Activated CD8-positive, alpha-beta T cell treated with anti-CD3 and anti-CD28 coated beads for 36 hours (primary cell): ENCODE measurements around the gene SRGAP2C. TPM values are rescaled to one million over a fixed set of nuclear protein-coding genes. Genes with fewer than 3 reads are reported as not detected.
A peak's percentile ranks its signal among the peaks of the same experiment; 100 is the strongest.
"Not testable (repeated sequence)": the region's sequence is repeated elsewhere in the genome, so short reads cannot be mapped to it uniquely, and the experiment has no call there.

ENCODE experiments used
- ATAC-seq: fragments of 200-7000 bp; cut with Tn5 transposase; one replicate; pipeline ENCODE4 v1.10.0; 2021; ENCODE audit warnings: mild to moderate bottlenecking, moderate library complexity
- CTCF ChIA-PET: fragments of 350-600 bp; sonication (Branson Sonifier 250); formaldehyde crosslinking; loops from one replicate; lab custom pipeline; 2021; ENCODE audit warnings: antibody characterized with exemption; lab: Charles Lee
- POLR2A ChIA-PET: fragments of 350-600 bp; sonication (Branson Sonifier 250); formaldehyde crosslinking; loops from one replicate; lab custom pipeline; 2021; ENCODE audit warnings: antibody characterized with exemption; lab: Charles Lee
- DNase-seq: peaks from one replicate; pipeline ENCODE4 v3.0.0-alpha.2; 2020
- H3K27ac Mint-ChIP-seq: one replicate; pipeline ENCODE4 v1.8.0; 2021; ENCODE audit warnings: mild to moderate bottlenecking, mixed read lengths
- H3K27me3 Mint-ChIP-seq: one replicate; pipeline ENCODE4 v1.8.0; 2021; ENCODE audit warnings: mixed read lengths
- H3K36me3 Mint-ChIP-seq: one replicate; pipeline ENCODE4 v1.8.0; 2021; ENCODE audit warnings: low read depth, mixed read lengths
- H3K4me1 Mint-ChIP-seq: one replicate; pipeline ENCODE4 v1.8.0; 2021; ENCODE audit warnings: low read depth, mixed read lengths
- H3K4me3 Mint-ChIP-seq: one replicate; pipeline ENCODE4 v1.8.0; 2021; ENCODE audit warnings: mild to moderate bottlenecking, moderate library complexity, mixed read lengths
- H3K9me3 Mint-ChIP-seq: one replicate; pipeline ENCODE4 v1.8.0; 2021; ENCODE audit warnings: mixed read lengths
- intact Hi-C: fragments of 100-400 bp; cut with micrococcal nuclease; formaldehyde crosslinking; loops from one replicate; pipeline ENCODE4 v1.10.0; 2022
- total RNA-seq, 2 experiments: library from RNA; stranded (reverse); gene quantifications; one replicate each; pipeline ENCODE4 v1.2.3, GENCODE V29; 2021

Gene SRGAP2C
- total RNA-seq, 2 experiments from 2014 or later = 15.3 to 17.9 TPM

- H3K4me1 Mint-ChIP-seq, intact Hi-C loops, H3K4me3 Mint-ChIP-seq, H3K27me3 Mint-ChIP-seq, POLR2A ChIA-PET, H3K27ac Mint-ChIP-seq, CTCF ChIA-PET, DNase-seq, H3K9me3 Mint-ChIP-seq, ATAC-seq, H3K36me3 Mint-ChIP-seq: not testable (repeated sequence)
Measured at GRCh38 chr1:121360531-121360930, 175.8 kb downstream of the SRGAP2C start.

- intact Hi-C loops, H3K9me3 Mint-ChIP-seq, H3K27me3 Mint-ChIP-seq, DNase-seq, H3K4me3 Mint-ChIP-seq, H3K36me3 Mint-ChIP-seq, H3K27ac Mint-ChIP-seq, POLR2A ChIA-PET, H3K4me1 Mint-ChIP-seq, CTCF ChIA-PET: not testable (repeated sequence)
- peak; percentile 62 for ATAC-seq
Measured at GRCh38 chr1:121361451-121362233, 176.9 kb downstream of the SRGAP2C start.

- DNase-seq = peak; percentile 44
- H3K27ac Mint-ChIP-seq = peak overlapping the region; percentile 67
- H3K4me1 Mint-ChIP-seq, H3K4me3 Mint-ChIP-seq, H3K9me3 Mint-ChIP-seq, H3K27me3 Mint-ChIP-seq, CTCF ChIA-PET, POLR2A ChIA-PET, intact Hi-C loops, H3K36me3 Mint-ChIP-seq: not testable (repeated sequence)
- ATAC-seq = peak; percentile 77
Measured at GRCh38 chr1:121362234-121362883, 177.6 kb downstream of the SRGAP2C start.

GRCh38 chr1:121365316-121365715 lies 180.5 kb downstream of the SRGAP2C start:
- H3K36me3 Mint-ChIP-seq, H3K27ac Mint-ChIP-seq, H3K27me3 Mint-ChIP-seq, ATAC-seq, H3K4me3 Mint-ChIP-seq, CTCF ChIA-PET, POLR2A ChIA-PET, H3K4me1 Mint-ChIP-seq, H3K9me3 Mint-ChIP-seq, intact Hi-C loops, DNase-seq: not testable (repeated sequence)

GRCh38 chr1:121365723-121366122 lies 180.9 kb downstream of the SRGAP2C start:
- H3K4me3 Mint-ChIP-seq, intact Hi-C loops, H3K36me3 Mint-ChIP-seq, H3K27me3 Mint-ChIP-seq, CTCF ChIA-PET, H3K4me1 Mint-ChIP-seq, POLR2A ChIA-PET, H3K9me3 Mint-ChIP-seq, H3K27ac Mint-ChIP-seq: not testable (repeated sequence)
- DNase-seq (peak; percentile 74), ATAC-seq (peak; percentile 66)

GRCh38 chr1:121366171-121366570 lies 181.4 kb downstream of the SRGAP2C start:
- CTCF ChIA-PET, H3K9me3 Mint-ChIP-seq, H3K4me3 Mint-ChIP-seq, POLR2A ChIA-PET, H3K27ac Mint-ChIP-seq, DNase-seq, H3K36me3 Mint-ChIP-seq, ATAC-seq, H3K27me3 Mint-ChIP-seq, H3K4me1 Mint-ChIP-seq, intact Hi-C loops: not testable (repeated sequence)

- CTCF ChIA-PET, DNase-seq, H3K27ac Mint-ChIP-seq, POLR2A ChIA-PET, H3K4me1 Mint-ChIP-seq, ATAC-seq, H3K36me3 Mint-ChIP-seq, intact Hi-C loops, H3K9me3 Mint-ChIP-seq, H3K4me3 Mint-ChIP-seq, H3K27me3 Mint-ChIP-seq: not testable (repeated sequence)
Measured at GRCh38 chr1:121368910-121369309, 184.1 kb downstream of the SRGAP2C start.

GRCh38 chr1:121369959-121370358 lies 185.2 kb downstream of the SRGAP2C start:
- H3K27ac Mint-ChIP-seq, ATAC-seq, CTCF ChIA-PET, H3K4me1 Mint-ChIP-seq, H3K9me3 Mint-ChIP-seq, POLR2A ChIA-PET, H3K4me3 Mint-ChIP-seq, H3K36me3 Mint-ChIP-seq, H3K27me3 Mint-ChIP-seq, intact Hi-C loops, DNase-seq: not testable (repeated sequence)

GRCh38 chr1:121374851-121375367 lies 190.1 kb downstream of the SRGAP2C start:
- POLR2A ChIA-PET, DNase-seq, H3K36me3 Mint-ChIP-seq, intact Hi-C loops, CTCF ChIA-PET, H3K4me3 Mint-ChIP-seq, H3K27me3 Mint-ChIP-seq, H3K9me3 Mint-ChIP-seq, H3K4me1 Mint-ChIP-seq: not testable (repeated sequence)
- ATAC-seq = peak; percentile 84
- H3K27ac Mint-ChIP-seq = peak overlapping the region; percentile 55

- intact Hi-C loops, H3K27me3 Mint-ChIP-seq, H3K4me3 Mint-ChIP-seq, H3K36me3 Mint-ChIP-seq, CTCF ChIA-PET, H3K4me1 Mint-ChIP-seq, H3K27ac Mint-ChIP-seq, ATAC-seq, POLR2A ChIA-PET, H3K9me3 Mint-ChIP-seq, DNase-seq: not testable (repeated sequence)
Measured at GRCh38 chr1:121376986-121377385, 192.2 kb downstream of the SRGAP2C start.

- ATAC-seq, H3K4me3 Mint-ChIP-seq, DNase-seq, H3K9me3 Mint-ChIP-seq, H3K4me1 Mint-ChIP-seq, H3K27me3 Mint-ChIP-seq, intact Hi-C loops, POLR2A ChIA-PET, H3K27ac Mint-ChIP-seq, CTCF ChIA-PET, H3K36me3 Mint-ChIP-seq: not testable (repeated sequence)
Measured at GRCh38 chr1:121378757-121379156, 194.0 kb downstream of the SRGAP2C start.

- CTCF ChIA-PET, DNase-seq, H3K36me3 Mint-ChIP-seq, POLR2A ChIA-PET, H3K27ac Mint-ChIP-seq, H3K9me3 Mint-ChIP-seq, ATAC-seq, H3K4me3 Mint-ChIP-seq, intact Hi-C loops, H3K4me1 Mint-ChIP-seq, H3K27me3 Mint-ChIP-seq: not testable (repeated sequence)
Measured at GRCh38 chr1:121384754-121385153, 200.0 kb downstream of the SRGAP2C start.
